HG03045 (cell line): ENCODE data around the gene HOXA6.

ENCODE experiments used
- ATAC-seq: cut with Tn5 transposase; IDR thresholded peaks from one replicate; pipeline ENCODE4 v1.9.1; 2021; ENCODE audit warnings: mild to moderate bottlenecking, moderate library complexity; ENCODE audit not compliant: unreplicated experiment

The HOXA6 gene

GRCh38 chr7:27112361-27112760 lies 35.2 kb downstream of the HOXA6 start:
- no peak for ATAC-seq

- ATAC-seq: no peak
Observed at GRCh38 chr7:27111751-27112277, 35.8 kb downstream of the HOXA6 start.

GRCh38 chr7:27111042-27111750 lies 36.4 kb downstream of the HOXA6 start:
- ATAC-seq: no peak

GRCh38 chr7:27110186-27111031 lies 37.2 kb downstream of the HOXA6 start:
- ATAC-seq: no peak

GRCh38 chr7:27109466-27110185 lies 37.9 kb downstream of the HOXA6 start:
- no peak for ATAC-seq

- ATAC-seq: no peak
Observed at GRCh38 chr7:27108390-27109127, 39.0 kb downstream of the HOXA6 start.

GRCh38 chr7:27107391-27108381 lies 39.9 kb downstream of the HOXA6 start:
- ATAC-seq: no peak

- no peak for ATAC-seq
Observed at GRCh38 chr7:27106901-27107240, 40.7 kb downstream of the HOXA6 start.

- no peak for ATAC-seq
Observed at GRCh38 chr7:27106181-27106900, 41.2 kb downstream of the HOXA6 start.

- no peak for ATAC-seq
Observed at GRCh38 chr7:27105301-27106031, 42.1 kb downstream of the HOXA6 start.

- ATAC-seq: no peak
Observed at GRCh38 chr7:27104341-27105058, 43.1 kb downstream of the HOXA6 start.

- no peak for ATAC-seq
Observed at GRCh38 chr7:27103489-27104226, 43.9 kb downstream of the HOXA6 start.

GRCh38 chr7:27102581-27103442 lies 44.8 kb downstream of the HOXA6 start, which contains the start of gene HOXA2:
HOXA2 (minus strand) TSS chr7:27102683; CDS start chr7:27102500, 183 bp downstream.
- ATAC-seq: no peak

- ATAC-seq: no peak
Observed at GRCh38 chr7:27101957-27102580, 45.5 kb downstream of the HOXA6 start.

GRCh38 chr7:27101171-27101956 lies 46.2 kb downstream of the HOXA6 start:
- no peak for ATAC-seq
